Measurements from ENCODE around the gene ROS1.

- TF ChIP-seq POLR2AphosphoS5 (IDR thresholded peaks at IDR 0.05) (no peak), POLR2A (IDR thresholded peaks at IDR 0.05) (no peak)
- TF ChIP-seq, protein P1, sequence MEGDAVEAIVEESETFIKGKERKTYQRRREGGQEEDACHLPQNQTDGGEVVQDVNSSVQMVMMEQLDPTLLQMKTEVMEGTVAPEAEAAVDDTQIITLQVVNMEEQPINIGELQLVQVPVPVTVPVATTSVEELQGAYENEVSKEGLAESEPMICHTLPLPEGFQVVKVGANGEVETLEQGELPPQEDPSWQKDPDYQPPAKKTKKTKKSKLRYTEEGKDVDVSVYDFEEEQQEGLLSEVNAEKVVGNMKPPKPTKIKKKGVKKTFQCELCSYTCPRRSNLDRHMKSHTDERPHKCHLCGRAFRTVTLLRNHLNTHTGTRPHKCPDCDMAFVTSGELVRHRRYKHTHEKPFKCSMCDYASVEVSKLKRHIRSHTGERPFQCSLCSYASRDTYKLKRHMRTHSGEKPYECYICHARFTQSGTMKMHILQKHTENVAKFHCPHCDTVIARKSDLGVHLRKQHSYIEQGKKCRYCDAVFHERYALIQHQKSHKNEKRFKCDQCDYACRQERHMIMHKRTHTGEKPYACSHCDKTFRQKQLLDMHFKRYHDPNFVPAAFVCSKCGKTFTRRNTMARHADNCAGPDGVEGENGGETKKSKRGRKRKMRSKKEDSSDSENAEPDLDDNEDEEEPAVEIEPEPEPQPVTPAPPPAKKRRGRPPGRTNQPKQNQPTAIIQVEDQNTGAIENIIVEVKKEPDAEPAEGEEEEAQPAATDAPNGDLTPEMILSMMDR (IDR thresholded peaks at IDR 0.05) = no peak
Observed at GRCh38 chr6:117371492-117371891, 54.2 kb downstream of the ROS1 start.
